Measurements from ENCODE around the gene PDHA1.

The PDHA1 gene

GRCh38 chrX:19343535-19344408 lies at the start of gene PDHA1:
TSS of gene PDHA1 (plus strand) at chrX:19343927. CDS start at chrX:19344038, 111 bp downstream.
- no peak for FAIRE-seq
- peak; percentile 81 for DNase-seq (ENCODE audit: low spot score)

DNA sequence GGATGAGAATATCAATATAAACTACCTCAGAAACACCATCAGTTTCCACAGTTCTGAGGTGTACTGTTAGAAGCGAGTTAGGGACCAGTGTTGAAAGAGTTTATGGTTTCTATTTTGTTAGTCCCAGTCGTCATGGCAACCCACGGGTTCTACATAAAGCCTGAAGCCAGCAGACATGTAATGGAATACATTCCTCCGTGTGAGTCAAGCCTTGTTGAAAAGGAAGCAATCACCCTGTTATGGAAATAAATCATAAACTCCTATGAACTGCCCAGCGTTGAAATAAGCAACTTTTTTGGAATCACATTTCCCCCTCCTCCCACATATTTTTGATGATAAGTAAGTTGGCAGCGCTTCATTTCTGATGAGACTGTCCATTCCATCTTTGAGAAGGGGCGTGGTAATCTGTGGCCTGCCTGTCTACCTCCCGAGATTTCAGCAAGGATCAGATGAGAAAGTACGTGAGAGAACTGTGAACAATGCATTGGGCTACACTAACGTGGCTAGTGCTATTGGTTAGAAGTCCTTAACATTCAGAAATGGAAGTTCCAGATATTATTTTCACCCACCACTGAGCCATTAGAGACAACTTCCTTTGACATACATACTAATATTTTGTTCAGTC lies 40.4 kb upstream of the PDHA1 start:
- DNase-seq (ENCODE audit: low spot score): peak; percentile 6
- no peak for FAIRE-seq

DNA sequence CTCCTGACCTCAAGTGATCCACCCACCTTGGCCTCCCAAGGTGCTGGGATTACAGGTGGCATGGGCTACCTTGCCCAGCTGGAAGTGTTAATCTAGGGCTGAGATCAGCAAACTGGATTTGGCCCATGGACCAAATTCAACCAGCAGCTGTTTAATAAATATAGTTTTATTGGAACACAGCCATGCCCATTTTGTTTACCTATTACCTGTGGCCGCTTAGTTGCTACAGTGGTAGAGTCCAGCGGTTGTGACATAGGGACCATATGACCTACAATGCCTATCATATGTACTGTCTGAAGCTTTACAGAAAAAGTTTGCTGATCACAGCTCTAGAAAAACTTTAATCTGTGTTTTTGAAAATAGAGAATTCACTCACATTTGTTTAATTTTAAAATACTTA lies 17.2 kb upstream of the PDHA1 start:
- FAIRE-seq: no peak

DNA sequence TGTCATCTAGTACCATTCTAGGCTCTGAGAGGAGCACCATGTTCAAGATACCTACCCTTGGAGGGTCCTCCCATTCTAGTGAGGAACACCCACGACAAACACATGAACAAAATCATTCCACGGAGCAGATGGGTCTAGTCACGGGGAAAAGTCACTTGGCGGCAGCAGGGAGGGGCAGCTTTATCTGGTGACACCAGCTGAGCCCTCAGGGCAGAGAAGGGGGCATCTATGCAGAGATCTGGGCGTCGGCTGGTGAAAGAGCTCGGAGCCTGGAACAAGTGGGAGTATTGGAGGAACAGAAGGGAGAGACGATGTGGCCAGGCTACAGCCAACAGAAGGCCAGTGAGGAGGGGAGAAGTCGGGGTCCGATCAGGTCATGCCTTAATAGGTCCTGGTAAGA lies 11.9 kb upstream of the PDHA1 start:
- FAIRE-seq: no peak
- DNase-seq (ENCODE audit: low spot score): no peak

More for the DNA sequence above, 17.2 kb upstream of the PDHA1 start:
- DNase-seq (ENCODE audit: low spot score): no peak

DNA sequence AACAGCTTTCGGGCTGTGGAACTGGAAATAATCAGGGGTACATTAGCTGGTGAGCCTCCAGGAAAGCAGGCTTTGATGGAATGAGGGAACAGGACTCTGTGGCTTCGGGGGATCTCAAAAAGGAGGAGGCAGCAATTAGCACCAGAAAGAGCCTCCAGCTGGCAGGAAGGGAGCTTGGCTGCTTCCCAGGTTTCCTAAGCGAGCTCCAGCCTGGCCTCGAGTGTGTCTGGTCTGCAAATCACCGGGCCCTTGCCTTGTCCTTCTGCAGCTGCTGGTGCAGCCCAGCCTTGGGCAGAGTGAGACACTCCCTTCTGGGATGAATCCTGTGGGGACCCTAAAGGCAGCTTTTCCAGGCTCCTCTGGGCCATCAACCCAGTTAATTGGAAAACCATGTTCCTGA lies 10.7 kb upstream of the PDHA1 start:
- FAIRE-seq (no peak), DNase-seq (ENCODE audit: low spot score) (no peak)

DNA sequence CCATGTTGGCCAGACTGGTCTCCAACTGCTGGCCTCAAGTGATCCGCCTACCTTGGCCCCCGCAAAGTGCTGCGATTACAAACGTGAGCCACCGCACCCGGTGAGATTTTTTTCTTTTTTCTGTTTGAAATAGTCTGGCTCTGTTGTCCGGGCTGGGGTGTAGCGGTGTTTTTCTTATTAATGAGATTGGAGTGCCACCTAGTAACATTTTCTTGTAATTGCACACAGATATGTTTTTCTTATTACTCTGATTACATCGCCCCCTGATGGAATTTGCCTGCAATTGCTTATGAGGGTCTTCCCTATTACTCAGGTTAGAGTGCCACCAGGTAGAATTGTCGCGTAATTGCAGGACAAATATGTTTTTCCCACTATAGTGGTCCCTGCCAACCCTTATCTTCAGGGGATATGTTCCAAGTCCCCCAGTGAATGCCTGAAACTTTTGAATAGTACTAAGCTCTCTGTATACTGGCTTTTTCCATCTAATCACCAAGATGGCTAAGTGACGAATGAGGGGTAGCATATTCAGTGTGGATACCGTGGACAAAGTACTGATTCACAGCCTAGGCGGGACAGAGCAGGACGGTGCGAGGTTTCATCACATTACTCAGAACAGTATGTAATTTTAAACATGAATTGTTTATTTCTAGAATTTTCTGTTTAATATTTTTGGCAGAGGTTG lies 8.6 kb upstream of the PDHA1 start:
- FAIRE-seq (no peak), DNase-seq (ENCODE audit: low spot score) (no peak)

- DNase-seq (ENCODE audit: low spot score) (no peak), FAIRE-seq (no peak)
Measured at GRCh38 chrX:19342331-19342906, 1.3 kb upstream of the PDHA1 start.

- FAIRE-seq (no peak), DNase-seq (ENCODE audit: low spot score) (no peak)
Measured at GRCh38 chrX:19343085-19343534, 617 bp upstream of the PDHA1 start.

GRCh38 chrX:19344661-19345060 lies 934 bp downstream of the PDHA1 start:
- DNase-seq (ENCODE audit: low spot score) (no peak), FAIRE-seq (no peak)

DNA sequence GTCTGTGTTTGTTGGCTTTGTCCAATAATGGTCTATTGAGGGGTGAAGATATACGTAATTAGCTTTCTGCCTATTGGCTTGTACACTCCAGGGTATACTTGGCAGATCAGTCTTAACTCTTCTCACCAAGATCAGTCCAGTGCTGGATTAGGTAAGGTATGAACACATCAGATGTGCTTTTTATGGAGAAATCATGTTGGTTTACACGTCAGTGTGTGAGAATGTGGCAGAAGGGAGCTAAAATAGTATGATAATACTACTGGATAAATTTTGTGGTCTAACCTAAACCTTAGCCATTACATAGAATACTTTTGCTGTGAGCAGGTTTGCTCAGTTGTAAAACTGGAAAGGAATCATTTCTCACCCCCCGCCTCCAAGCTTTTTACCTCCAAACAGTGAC lies 4.2 kb downstream of the PDHA1 start:
- FAIRE-seq: no peak
- no peak for DNase-seq (ENCODE audit: low spot score)

GRCh38 chrX:19349264-19349663 lies 5.5 kb downstream of the PDHA1 start:
- DNase-seq (ENCODE audit: low spot score): no peak
- FAIRE-seq: no peak

- DNase-seq (ENCODE audit: low spot score) (no peak), FAIRE-seq (no peak)
Measured at GRCh38 chrX:19350941-19351384, 7.2 kb downstream of the PDHA1 start.

GRCh38 chrX:19354625-19355024 lies 10.9 kb downstream of the PDHA1 start:
- no peak for FAIRE-seq
- DNase-seq (ENCODE audit: low spot score): no peak

DNA sequence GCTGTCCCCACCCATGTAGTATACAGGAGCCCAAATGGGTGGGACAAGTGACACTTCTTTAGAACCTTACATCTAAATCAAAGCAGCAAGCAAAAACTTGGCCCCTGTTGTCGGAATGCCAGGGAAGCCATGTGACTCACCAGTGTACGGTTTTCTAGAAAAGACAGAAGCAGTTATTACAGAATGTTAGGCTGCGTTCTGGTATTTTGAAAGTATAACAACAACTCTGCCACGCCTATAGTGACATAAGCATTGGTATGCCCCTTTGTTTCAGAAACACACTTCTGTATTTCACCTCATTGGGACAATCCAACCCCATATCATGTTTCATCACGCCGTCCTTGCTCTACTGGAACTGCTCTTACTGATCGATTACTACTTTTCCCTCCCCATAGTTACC lies 14.8 kb downstream of the PDHA1 start:
- FAIRE-seq (no peak), DNase-seq (ENCODE audit: low spot score) (no peak)

DNA sequence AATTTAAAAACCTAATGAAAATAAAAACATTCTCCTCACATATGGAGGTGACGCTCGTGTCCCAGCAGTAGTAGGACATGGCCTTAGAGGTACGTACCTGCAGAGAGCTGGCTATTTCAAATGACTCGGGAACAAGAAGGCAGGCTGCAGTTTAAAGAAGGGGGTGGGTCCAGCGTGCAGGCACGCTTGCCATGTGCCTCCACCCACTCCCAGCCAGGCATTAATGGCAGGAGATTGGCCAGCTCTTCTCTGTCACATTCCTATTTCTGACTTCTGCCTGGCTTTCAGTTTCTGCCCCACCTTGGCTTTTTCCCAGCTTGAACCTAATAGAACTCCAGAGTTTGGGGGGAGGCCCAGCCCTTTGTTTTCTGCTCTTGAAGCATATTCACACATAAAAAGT lies 17.2 kb downstream of the PDHA1 start:
- DNase-seq (ENCODE audit: low spot score): no peak
- FAIRE-seq: no peak

- DNase-seq (ENCODE audit: low spot score) (no peak), FAIRE-seq (no peak)
Measured at GRCh38 chrX:19361701-19362100, 18.0 kb downstream of the PDHA1 start.

DNA sequence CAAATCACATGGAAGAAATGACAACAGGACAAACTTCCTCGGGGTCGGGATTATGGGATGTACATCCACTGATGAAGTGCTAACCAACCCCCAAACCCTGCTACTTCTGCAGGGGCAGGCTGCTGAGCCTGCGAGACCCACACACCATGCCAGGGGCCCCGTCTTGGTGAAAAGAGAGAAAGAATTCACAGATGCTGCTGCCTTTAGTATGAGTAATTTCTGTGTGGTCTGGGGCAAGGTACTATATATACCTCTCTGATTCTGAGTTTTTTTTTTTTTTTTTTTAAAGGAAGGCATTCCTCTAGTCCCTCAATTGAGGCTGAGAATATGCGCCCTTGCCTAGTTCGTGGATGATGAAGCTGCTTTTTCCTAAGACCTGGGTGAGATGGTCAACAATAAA lies 24.8 kb downstream of the PDHA1 start:
- DNase-seq (ENCODE audit: low spot score) (no peak), FAIRE-seq (no peak)

DNA sequence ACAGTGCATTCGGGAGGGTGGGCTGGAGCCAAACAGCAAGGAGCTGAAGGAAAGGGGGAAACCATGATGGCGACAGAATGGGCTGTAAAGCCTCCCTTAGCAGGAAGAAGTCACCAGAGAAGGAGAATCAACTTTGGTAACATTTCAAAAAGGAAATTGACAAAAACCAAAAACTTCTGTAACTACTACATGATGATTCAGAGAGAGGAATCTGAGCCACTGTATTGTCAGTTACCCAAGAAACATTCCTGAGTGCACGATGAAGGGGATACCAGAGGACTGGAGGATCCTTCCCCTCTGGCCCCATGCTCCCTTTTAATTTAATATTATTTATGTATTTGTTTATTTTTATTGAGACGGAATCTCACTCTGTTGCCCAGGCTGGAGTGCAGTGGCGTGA lies 26.3 kb downstream of the PDHA1 start:
- FAIRE-seq: no peak
- DNase-seq (ENCODE audit: low spot score): no peak

- FAIRE-seq (no peak), DNase-seq (ENCODE audit: low spot score) (peak; percentile 54)
Measured at GRCh38 chrX:19372170-19372546, 28.4 kb downstream of the PDHA1 start.

GRCh38 chrX:19372547-19373331 lies 29.0 kb downstream of the PDHA1 start:
- no peak for FAIRE-seq
- peak; percentile 7 for DNase-seq (ENCODE audit: low spot score)

GRCh38 chrX:19373351-19373891 lies 29.7 kb downstream of the PDHA1 start:
- no peak for FAIRE-seq

More at GRCh38 chrX:19373351-19373891, 29.7 kb downstream of the PDHA1 start:
- DNase-seq (ENCODE audit: low spot score): no peak

All from urothelium cell line (cell line).